Measurements from ENCODE around the gene ATG9A. TPM values are rescaled to one million over a fixed set of nuclear protein-coding genes. Genes with fewer than 3 reads are reported as not detected.

The ATG9A gene
- total RNA-seq, 1 donor from 2014 or later, result 40.6 TPM

- peak; percentile 63 to 83 for DNase-seq (ENCODE audit: low spot score in 2 of 2, unreplicated experiment in 2 of 2)
- TF ChIP-seq CTCF (IDR thresholded peaks at IDR 0.05; ENCODE audit: unreplicated experiment), result no peak
- H3K9me3 Mint-ChIP-seq, result no peaks in the 10 kb centered on the region
Measured at GRCh38 chr2:219176818-219177551, 52.5 kb downstream of the ATG9A start, which contains the start of gene CNPPD1. Gene CNPPD1 (minus strand): TSS chr2:219176925. CDS start chr2:219176828, 97 bp downstream.

GRCh38 chr2:219175928-219176817, 53.3 kb downstream of the ATG9A start:
- Mint-ChIP-seq H3K27ac (peak overlapping the region; percentile 81), H3K36me3 (peaks cover 16% of the 10 kb centered on the region), H3K4me1 (peaks cover 25% of the 10 kb centered on the region), H3K9me3 (no peaks in the 10 kb centered on the region), H3K4me3 (peak overlapping the region; percentile 82), H3K27me3 (ENCODE audit: low read depth) (no peaks in the 10 kb centered on the region)
- no peak for DNase-seq (ENCODE audit: low spot score in 2 of 2, unreplicated experiment in 2 of 2)
- no peak for TF ChIP-seq CTCF (IDR thresholded peaks at IDR 0.05; ENCODE audit: unreplicated experiment)

More at GRCh38 chr2:219176818-219177551, 52.5 kb downstream of the ATG9A start, which contains the start of gene CNPPD1:
- H3K4me1 Mint-ChIP-seq, result peaks cover 24% of the 10 kb centered on the region
- peaks cover 24% of the 10 kb centered on the region for H3K36me3 Mint-ChIP-seq
- no peaks in the 10 kb centered on the region for H3K27me3 Mint-ChIP-seq (ENCODE audit: low read depth)
- H3K4me3 Mint-ChIP-seq, result peak within 1 kb of the TSS; percentile 82
- H3K27ac Mint-ChIP-seq, result peak within 1 kb of the TSS; percentile 99

GRCh38 chr2:219175486-219175885, 54.0 kb downstream of the ATG9A start:
- Mint-ChIP-seq H3K9me3 (no peaks in the 10 kb centered on the region), H3K36me3 (peaks cover 10% of the 10 kb centered on the region), H3K27me3 (ENCODE audit: low read depth) (no peaks in the 10 kb centered on the region), H3K4me3 (peak overlapping the region; percentile 82), H3K27ac (no peak overlapping the region), H3K4me1 (peaks cover 25% of the 10 kb centered on the region)
- DNase-seq (ENCODE audit: low spot score in 2 of 2, unreplicated experiment in 2 of 2), result no peak
- no peak for TF ChIP-seq CTCF (IDR thresholded peaks at IDR 0.05; ENCODE audit: unreplicated experiment)

GRCh38 chr2:219174801-219175200, 54.6 kb downstream of the ATG9A start:
- Mint-ChIP-seq H3K9me3 (no peaks in the 10 kb centered on the region), H3K4me1 (peaks cover 25% of the 10 kb centered on the region), H3K27ac (no peak overlapping the region), H3K36me3 (peaks cover 10% of the 10 kb centered on the region), H3K27me3 (ENCODE audit: low read depth) (no peaks in the 10 kb centered on the region), H3K4me3 (no peak overlapping the region)
- TF ChIP-seq CTCF (IDR thresholded peaks at IDR 0.05; ENCODE audit: unreplicated experiment), result no peak
- no peak for DNase-seq (ENCODE audit: low spot score in 2 of 2, unreplicated experiment in 2 of 2)

- DNase-seq (ENCODE audit: low spot score in 2 of 2, unreplicated experiment in 2 of 2), result no peak
- no peak for TF ChIP-seq CTCF (IDR thresholded peaks at IDR 0.05; ENCODE audit: unreplicated experiment)
- Mint-ChIP-seq H3K4me3 (no peak overlapping the region), H3K27me3 (ENCODE audit: low read depth) (no peaks in the 10 kb centered on the region), H3K36me3 (peaks cover 10% of the 10 kb centered on the region), H3K4me1 (peaks cover 23% of the 10 kb centered on the region), H3K9me3 (no peaks in the 10 kb centered on the region), H3K27ac (no peak overlapping the region)
Measured at GRCh38 chr2:219174146-219174545, 55.3 kb downstream of the ATG9A start.
